ENCODE measurements around the gene TSPAN18.

TSPAN18 gene

DNA sequence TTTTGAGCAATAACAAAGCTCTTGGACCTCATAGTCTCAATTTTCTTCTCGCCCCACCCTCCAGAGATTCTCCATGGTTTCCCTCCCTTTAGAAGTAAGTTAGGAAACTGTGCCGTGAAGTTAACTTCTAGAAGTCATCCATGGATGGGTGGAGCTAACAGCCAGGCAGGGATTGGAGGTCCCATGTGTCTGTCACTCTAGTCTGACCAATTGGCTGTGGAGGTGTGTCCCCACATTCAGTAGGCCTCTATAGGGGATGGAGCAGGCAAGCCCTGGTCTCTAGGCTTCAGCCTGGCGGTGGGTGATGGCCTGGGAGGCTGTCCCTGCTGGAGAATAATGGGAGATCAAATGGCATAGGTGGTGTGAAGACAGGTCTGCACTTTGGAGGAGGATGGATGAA is 173.2 kb downstream of the TSPAN18 start:
- TF ChIP-seq, protein P1, sequence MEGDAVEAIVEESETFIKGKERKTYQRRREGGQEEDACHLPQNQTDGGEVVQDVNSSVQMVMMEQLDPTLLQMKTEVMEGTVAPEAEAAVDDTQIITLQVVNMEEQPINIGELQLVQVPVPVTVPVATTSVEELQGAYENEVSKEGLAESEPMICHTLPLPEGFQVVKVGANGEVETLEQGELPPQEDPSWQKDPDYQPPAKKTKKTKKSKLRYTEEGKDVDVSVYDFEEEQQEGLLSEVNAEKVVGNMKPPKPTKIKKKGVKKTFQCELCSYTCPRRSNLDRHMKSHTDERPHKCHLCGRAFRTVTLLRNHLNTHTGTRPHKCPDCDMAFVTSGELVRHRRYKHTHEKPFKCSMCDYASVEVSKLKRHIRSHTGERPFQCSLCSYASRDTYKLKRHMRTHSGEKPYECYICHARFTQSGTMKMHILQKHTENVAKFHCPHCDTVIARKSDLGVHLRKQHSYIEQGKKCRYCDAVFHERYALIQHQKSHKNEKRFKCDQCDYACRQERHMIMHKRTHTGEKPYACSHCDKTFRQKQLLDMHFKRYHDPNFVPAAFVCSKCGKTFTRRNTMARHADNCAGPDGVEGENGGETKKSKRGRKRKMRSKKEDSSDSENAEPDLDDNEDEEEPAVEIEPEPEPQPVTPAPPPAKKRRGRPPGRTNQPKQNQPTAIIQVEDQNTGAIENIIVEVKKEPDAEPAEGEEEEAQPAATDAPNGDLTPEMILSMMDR (IDR thresholded peaks at IDR 0.05), result no peak

DNA sequence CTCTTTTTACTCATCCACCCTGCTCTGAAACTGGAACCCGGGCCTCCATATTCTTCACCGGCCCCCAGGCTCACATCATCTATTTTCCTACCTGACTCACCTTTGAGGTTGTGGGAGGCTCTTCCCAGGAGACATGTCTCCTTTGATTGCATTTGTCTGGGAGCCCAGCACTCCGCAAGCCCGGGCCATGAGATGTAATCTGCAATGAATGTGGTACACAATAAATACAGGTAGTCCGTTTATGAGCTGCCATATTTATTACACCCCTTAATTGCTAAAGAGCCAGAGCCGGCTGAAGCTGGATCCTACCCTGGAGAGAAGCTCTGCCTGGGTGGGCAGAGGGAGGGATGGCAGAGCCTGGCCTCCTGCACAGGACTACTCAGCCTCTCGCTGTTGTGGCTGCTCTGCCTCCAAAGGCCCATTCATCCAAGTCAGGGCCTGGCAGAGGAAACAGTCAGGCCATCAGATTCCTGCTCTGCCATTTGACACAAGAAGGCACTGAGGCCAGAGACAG is 174.4 kb downstream of the TSPAN18 start:
- TF ChIP-seq, protein P1 (IDR thresholded peaks at IDR 0.05), result no peak

DNA sequence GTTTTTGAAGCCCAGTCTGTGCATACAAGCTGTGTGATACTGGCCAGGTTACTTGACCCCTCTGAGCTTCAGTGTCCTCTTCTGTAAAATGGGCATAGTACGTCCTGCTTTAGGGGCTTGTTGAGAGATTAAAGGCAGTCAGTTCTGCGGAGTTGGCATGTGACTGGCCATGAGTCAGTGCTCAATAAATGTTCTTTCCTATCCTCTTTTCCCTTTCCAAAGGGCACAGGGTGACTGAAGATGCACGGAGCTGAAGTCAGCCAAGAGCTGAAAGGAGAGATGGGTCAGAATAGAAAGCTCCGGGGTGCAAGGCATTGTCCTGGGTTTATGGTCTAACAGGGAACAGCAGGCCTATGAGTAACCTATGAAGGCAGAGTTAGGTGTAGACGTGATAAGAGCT is 175.0 kb downstream of the TSPAN18 start:
- TF ChIP-seq, protein P1 (IDR thresholded peaks at IDR 0.05), result no peak

DNA sequence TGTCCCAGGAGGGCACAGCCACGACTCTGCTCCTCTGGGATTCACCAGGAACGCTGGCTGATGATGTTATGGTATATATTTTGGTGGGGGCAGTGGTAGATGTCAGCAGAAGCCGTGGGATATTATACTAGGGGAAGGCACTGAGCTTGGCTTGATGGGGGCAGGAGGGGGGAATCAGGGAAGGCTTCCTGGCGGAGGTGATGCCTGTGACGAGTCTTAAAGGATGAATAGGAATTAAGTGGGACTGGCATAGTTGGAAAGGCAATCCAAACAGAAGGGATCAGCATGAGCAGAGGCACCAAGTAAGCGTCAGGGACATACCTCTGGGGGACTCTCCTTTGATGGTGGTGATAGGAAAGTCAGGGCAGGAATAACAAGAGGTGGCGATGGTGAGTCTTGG is 176.3 kb downstream of the TSPAN18 start:
- TF ChIP-seq, protein P1 (IDR thresholded peaks at IDR 0.05), result no peak

DNA sequence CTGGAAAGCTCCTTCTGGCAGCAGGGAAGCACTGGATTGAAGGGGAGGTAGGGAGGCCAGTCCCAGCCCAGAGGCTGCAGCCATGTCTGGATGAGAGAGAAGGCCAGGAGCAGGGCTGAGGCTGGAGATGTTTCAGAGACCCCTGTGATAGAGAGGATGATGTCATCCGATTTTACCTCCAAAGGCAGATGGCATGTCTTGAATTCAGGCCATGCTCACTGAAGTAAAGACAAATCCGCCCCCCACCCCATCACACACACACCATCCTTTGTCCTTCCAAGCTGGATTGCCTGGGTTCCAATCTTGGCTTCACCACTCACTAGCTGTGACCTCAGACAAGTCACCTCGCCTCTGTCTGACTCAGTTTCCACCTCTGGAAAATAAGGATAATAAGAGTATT is 176.8 kb downstream of the TSPAN18 start:
- TF ChIP-seq, protein P1 (IDR thresholded peaks at IDR 0.05), result no peak

DNA sequence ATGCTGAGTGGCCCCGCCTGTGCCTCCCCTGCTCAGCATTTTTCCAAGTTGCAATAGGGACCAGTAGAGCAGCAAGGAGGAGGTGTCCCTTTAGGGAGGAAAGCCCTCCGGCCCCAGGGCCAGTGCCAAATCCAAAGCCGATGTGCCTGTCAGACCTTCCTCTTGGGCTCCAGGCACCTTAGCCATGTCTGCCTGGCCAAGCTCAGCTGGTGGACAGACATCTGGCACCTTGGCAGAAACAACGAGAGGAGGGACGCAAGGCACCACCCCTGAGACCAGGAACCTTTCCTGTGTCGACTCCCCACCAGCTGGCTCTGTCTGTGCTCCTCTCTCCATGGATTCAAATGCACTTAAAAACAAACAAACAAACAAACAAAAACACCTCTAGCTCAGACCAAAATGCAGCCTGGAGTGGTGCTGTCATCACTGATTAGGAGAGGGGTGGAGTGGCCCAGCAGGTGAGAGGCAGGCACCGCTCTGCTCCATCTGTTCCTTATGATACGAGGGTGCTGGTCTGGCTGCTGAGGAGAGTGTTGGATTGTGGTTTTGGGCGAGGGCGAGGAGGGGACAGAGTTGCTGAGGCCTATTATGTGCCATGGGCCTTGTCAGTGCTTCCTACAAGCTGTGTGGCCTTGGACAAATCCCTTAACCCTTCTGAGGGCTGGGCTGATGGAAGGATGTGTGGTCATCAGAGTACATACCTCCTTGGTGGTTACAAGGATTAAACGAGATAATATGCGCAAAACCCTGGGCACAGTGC is 177.7 kb downstream of the TSPAN18 start:
- TF ChIP-seq, protein P1 (IDR thresholded peaks at IDR 0.05), result no peak

DNA sequence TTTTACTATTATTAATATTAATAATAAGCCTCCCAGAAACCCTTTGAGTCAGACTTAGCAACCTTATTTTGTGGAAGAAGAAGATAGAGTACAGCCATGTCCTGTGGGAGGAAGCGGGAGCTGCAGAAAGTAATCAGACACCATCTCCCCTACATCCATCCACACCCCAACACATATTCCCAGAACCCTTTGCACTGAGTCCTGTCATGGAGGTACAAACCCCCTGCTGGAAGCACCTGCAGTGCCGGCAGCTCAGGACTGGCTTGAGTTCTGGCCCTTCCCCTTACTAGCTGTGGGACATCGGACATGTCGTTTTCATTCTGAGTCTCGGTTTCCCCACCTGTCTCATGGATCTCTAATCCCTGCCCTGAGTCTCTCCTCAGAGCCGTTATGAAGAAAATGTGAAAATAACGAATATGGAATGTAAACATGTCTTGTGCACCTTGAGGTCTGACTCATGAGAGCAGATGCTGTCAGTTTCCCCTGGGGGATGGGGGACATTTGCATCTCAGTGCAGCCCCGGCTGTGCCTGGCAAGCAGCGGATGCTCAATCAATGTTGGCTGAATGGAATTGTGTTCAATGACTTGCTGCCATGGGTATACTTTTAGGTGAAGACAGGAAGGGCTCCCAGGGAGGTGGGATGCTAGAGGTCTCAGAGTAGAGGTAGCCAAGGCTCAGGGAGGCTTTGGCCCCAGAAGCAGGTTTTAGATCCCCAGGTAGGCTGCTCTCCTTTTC is 178.5 kb downstream of the TSPAN18 start:
- TF ChIP-seq, protein P1 (IDR thresholded peaks at IDR 0.05), result no peak
